GM19467 (cell line): Measurements from ENCODE around the gene SMIM21.

Experiments used
- ATAC-seq: cut with Tn5 transposase; IDR thresholded peaks from one replicate; pipeline ENCODE4 v1.9.1; 2021; ENCODE audit warnings: mild to moderate bottlenecking, moderate library complexity; ENCODE audit not compliant: unreplicated experiment

SMIM21 gene

GRCh38 chr18:75378376-75379315 lies 48.9 kb downstream of the SMIM21 start:
- no peak for ATAC-seq

- ATAC-seq: no peak
Observed at GRCh38 chr18:75377926-75378325, 49.6 kb downstream of the SMIM21 start.

GRCh38 chr18:75377258-75377657 lies 50.2 kb downstream of the SMIM21 start:
- ATAC-seq: no peak

- ATAC-seq: no peak
Observed at GRCh38 chr18:75376004-75376403, 51.5 kb downstream of the SMIM21 start.

GRCh38 chr18:75375341-75375740 lies 52.2 kb downstream of the SMIM21 start:
- no peak for ATAC-seq

GRCh38 chr18:75374466-75374865 lies 53.0 kb downstream of the SMIM21 start:
- ATAC-seq: no peak

GRCh38 chr18:75369026-75369721 lies 58.3 kb downstream of the SMIM21 start:
- no peak for ATAC-seq

GRCh38 chr18:75365837-75366236 lies 61.7 kb downstream of the SMIM21 start:
- no peak for ATAC-seq

GRCh38 chr18:75365254-75365629 lies 62.3 kb downstream of the SMIM21 start:
- ATAC-seq: no peak

GRCh38 chr18:75364512-75365253 lies 62.8 kb downstream of the SMIM21 start:
- ATAC-seq: no peak

GRCh38 chr18:75363446-75364225 lies 63.9 kb downstream of the SMIM21 start:
- ATAC-seq: no peak

- ATAC-seq: no peak
Observed at GRCh38 chr18:75362435-75362834, 65.1 kb downstream of the SMIM21 start.

- ATAC-seq: no peak
Observed at GRCh38 chr18:75360941-75361340, 66.6 kb downstream of the SMIM21 start.

- no peak for ATAC-seq
Observed at GRCh38 chr18:75360215-75360614, 67.3 kb downstream of the SMIM21 start.
